ENCODE measurements around the gene SHISA6.
"Not testable (repeated sequence)": the region's sequence is repeated elsewhere in the genome, so short reads cannot be mapped to it uniquely, and the experiment has no call there.

SHISA6 gene

DNA sequence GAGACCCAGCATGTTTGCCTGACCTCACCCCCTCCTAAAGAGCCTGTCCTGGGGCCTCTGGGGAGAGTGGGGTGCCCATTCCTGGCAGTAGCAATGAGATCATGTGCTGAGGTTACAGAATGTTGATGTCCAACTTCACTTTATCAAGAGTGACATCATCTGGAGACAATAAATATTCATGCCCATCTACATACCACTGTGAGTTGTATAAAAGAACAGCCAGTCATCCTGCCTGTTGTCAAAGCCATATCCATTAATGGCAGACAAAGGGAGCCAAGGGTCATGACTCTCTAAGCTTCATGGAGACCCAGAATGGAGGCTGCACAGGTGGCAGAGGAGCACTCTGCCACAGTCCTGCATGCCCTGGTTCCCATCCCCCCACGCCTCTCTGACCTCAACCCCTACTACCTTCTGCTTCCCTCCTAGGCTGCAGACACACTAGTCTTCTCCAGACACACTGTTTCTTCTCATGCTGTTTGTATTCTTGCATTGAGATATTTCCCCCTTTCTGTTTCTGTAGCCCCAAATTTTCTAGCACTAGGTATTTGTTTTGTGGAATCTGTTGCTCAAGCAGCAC, 27.1 kb downstream of the SHISA6 start:
- DNase-seq = no peak

DNA sequence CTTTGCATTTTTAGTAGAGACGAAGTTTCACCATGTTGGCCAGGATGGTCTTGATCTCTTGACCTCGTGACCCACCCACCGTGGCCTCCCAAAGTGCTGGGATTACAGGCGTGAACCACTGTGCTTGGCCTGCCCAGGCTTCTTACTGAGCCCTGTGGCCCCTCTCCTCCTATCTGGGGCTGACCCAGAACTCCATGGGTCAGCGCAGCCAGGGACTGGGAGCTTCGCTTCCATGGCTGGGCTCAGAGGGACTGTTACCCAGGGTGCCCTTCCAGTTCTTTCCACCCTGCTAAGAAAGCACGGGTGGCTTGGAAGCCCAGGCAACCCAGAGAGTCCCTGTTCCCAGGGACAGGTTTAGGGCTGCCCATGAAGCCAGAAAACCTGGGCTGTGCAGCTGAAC, 28.2 kb downstream of the SHISA6 start:
- no peak for DNase-seq

DNA sequence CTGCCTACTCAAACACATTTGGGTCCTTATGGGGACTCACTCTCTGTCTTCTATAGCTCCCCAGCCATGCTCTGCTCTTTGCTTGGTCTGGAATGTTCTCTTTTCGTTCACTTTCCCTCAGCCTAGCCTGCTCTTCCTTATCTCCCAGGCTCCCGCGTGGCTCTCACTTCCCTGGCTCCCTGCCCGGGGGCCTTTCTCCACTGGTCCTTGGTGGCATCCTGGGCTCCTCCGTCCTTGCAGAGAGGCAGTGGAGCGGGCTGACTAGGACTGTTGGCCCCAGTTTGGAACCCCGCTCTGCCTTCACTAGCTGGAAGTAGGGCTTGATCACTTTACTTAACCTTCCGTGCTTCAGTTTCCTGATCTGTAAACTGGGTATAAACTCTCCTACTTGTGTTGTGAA, 31.2 kb downstream of the SHISA6 start:
- no peak for DNase-seq

DNA sequence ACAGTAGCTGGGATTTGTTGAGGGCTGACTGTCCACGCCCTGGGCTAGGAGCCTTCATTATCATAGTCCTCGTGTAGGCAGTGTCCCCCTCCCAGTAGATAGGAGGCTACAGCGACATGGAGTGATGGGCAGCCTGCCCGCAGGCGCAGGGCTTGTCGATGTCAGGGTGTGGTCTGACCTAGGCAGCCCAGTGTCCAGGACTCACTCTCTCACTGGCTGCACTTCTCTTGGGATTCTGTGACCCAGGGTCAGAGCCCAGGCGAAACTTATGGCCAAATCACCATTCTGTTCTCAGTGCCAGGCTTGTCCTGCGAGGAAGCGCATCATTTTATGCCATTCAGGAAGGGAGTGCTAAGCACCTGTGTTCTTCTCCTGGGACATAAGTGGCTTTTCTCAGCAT, 32.6 kb downstream of the SHISA6 start:
- no peak for DNase-seq

DNA sequence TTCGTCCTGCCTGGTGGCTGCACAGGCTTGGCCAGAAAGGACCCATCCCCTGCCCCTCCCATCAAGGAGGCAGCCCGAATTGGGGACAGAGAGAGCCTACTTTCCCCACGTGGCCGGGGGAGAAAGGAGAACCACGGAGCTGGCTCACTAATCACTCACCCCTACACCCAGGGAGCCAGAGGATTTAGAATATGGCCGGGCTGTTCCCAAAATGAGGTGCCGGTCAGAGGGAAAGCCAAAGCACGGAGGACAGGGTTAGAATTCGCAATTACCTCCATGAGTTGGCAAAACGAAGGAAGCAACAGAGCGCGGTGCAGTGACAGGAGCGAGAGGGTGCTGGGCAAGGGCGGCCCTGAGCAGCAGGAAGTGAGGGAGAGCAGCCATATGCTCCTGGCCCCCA, 33.1 kb downstream of the SHISA6 start:
- no peak for DNase-seq

DNA sequence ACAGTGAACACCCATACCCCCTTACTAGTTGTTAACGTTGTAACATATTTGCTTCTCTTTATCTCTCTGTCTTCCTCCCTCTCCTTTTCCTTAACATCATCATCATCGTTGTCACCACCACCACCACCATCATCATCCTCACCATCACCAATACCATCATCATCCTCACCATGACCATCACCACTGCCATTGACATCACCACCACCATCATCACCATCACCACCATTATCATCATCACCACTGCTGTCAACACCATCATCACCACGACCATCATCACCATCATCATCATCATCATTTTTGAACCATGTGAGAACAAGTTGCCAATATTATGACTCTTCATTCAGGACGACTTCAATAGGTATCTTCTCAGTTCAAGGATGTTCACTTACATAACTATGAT, 35.5 kb downstream of the SHISA6 start:
- DNase-seq = no peak

DNA sequence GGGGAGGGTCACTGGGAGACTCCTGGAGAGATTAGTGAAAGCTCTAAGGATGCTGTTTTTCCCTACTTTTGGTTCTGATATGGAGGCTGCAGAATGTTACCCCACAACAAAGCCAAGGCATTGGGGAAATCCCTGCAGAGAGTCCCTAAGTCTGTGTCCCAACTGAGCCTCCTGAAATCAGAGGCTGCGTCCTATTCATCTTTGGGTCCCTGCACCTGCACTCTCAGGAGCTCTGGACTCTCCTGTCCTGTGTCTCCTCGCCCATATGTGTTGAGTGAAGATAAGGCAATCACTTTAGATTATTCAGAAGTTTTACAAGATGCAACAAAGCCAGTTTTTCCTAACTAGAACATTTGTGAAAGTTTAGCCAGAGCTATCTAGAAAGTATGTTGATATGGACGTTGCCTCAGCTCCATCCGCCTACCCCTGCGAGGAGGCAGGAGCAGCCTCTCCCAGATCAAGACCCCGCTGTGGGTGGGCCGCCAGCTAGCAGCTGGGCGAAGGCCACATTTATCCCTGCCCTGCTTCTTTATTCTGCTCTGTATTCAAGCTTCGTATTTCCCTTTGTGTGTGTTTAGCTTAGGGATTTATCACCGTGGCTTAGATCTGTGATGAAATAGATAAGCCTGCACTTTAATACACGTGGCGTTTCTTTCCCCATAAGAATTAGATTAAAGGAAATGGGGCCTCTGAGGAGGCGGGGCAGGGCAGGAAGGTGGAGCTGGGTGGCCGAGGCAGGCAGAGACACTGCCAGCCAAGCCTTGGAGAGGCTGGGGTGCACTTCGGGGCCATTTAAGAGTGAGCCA, 37.4 kb downstream of the SHISA6 start:
- no peak for DNase-seq

DNA sequence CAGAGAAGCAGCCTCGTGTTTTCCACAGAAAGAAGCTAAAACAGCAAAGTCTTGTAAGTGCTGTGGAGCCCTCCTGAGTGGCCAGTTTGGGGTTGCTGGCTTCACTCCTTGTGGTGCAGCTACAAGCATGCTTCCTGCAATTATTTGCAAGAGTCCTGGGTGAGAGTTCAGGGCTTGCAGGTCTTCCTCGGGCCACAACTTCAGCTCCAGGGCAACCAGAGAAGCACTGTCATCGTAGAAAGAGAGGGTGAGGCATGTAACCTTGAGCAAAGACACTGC, 37.9 kb downstream of the SHISA6 start:
- DNase-seq = no peak

DNA sequence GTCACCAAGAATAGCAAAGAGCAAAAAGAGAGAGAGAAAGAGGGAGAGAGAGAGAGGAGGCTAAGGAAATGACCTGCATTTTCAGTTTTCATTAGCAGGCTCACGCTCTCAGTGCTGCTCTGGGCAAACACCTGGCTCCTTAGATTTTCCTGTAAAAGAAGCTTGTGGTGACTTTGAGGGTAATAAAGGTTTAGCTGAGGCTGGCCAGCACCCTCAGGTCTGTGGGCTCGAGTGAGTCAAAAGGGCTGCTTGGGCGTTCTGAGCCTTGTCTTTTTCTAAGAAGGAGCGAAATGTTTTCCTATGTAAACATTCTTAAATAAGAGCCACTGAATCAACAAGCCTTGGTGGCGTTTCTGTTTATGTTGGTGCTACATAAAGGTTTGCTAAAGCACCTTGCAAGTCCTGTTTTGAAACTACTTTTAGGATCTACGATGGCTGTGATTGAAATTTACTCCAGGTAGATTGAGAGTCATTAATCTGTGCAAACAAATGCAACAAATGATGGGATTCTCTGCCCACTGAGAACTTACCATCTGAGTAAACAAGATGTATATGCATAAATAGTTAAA, 38.8 kb downstream of the SHISA6 start:
- no peak for DNase-seq

DNA sequence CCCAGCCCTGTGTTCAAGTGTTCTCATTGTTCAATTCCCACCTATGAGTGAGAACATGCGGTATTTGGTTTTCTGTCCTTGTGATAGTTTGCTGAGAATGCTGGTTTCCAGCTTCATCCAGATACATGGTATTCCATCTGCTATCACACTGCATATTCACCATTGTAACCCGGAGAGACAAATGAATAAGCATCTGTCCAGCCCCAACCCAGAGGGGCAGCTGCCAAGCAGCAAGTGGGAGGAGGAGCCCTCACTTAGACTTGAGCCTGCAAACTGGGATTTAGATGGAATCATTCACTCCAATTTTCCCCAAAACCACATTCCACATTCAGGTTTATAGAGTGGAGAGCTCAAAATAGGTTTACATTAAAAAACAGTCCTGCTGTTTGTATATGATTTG, 41.6 kb downstream of the SHISA6 start:
- DNase-seq = no peak

DNA sequence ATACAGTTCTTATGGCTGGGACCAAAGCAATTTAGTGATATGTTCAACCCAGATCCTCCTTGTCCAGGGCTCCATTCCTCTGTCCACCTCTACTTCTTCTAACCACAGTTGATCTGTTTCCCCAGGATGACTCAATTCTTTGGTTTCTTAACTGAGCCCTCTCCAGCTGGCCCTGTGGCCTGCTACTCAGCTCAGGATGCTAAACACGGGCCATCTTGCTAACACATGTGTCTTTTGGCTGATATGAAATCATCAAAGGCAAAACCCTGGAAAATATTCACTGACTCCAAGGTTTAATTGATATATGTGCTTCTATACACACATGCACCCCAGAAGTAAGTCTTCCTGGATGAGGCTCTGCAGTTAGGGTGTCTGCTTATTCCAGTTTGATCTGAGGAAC, 43.8 kb downstream of the SHISA6 start:
- DNase-seq = no peak

DNA sequence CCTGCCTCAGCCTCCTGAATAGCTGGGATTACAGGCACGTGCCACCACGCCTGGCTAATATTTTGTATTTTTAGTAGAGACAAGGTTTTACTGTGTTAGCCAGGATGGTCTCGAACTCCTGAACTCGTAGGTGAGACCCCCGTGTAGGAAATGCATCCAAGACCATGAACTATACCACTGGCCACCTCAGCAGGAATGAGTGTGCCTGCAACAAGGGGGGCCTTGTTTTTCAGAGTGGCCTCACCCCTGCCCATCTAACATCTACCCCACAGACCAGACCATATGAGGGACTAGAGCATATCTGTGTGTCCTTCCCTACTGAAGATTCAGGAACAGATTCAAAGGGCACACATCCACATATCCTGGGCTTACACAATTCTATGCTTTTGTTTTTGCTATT, 44.9 kb downstream of the SHISA6 start:
- no peak for DNase-seq

DNA sequence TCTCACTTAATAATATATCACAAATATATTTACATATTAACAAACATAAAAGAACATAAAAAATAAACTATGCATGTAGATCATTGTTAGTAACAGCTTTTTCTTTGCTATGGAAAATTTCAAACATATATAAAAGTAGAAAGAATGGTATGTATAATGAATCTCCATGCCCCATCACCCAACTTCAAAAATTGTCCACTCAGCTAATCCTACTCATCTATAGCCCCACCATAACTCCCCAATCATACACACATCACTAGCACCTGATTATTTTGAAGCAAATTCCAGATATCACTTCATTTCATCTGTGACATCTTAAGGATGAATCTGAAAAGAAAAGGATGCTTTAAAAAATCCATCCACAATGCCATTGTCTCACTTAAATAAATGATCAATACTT, 46.8 kb downstream of the SHISA6 start:
- no peak for DNase-seq

DNA sequence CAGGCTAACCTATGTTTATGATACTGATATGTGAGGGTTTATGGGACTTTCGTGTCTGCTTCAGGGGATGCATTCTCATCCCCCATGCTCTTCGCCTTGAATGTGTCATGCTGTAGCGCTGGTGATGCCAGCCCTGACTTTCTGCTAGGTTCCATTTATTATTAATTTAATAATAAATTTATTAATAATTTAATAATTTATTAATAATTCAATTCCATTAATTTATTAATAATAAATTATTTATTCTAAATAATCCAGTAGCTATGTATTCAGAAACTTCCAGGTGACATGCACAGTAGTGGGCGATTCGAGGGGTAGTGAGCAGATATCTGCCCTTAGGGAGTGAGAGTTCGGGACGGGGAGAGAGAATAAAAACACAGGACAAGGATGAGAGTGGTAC, 49.8 kb downstream of the SHISA6 start:
- DNase-seq = no peak

DNA sequence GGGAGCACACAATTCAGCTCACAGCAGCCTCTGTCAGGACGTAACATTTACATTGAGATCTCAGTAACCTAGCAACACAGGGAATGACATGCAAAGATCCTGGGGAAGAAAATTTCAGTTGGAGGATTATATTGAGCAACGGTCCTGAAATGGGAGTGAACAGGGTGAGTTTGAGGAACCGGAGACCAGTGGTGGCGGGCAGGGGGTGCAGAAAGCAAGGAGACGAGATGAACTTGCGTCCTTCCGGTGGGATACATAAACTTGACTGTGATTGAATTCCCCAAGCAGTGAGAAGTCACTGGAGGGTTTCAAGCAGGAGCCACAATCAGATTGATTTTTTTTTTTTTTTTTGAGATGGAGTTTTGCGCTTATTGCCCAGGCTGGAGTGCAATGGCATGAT, 51.5 kb downstream of the SHISA6 start:
- no peak for DNase-seq

DNA sequence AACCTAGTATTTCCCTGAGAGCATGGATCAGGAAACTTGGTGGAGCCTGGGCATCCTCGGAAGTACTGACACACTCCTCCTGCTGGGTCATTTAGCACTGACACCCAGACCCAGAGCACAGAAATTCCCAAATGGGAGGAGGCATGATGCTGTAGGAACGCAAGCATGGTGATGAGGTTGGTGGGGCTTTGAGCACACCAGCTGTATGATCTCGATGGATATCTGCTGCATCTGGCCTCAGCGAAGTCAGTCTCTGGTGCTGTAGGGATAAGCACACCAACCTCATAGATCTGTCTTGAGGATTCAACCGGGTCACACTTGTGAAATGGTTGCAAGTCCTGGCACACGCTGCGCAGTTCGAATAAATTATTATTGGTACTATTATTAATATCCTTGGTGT, 52.5 kb downstream of the SHISA6 start:
- no peak for DNase-seq

DNA sequence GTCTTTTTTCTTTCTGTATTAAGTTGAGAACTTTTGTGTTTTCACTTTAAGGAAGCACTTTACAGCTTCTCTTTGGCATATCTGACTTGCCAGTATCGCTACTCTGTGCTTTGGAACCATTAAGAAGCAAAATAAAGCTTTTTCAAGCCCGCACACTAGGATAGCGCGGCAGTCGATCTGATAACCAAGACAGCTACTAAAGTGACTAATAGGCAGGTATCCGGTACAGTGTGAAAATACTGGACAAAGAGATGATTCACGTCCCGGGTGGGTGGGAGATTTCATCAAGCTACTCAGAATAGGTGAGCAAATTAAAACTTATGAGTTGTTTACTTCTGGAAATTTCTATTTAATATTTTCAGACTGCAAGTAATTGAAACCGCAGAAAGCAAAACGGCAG, 53.8 kb downstream of the SHISA6 start:
- no peak for DNase-seq

DNA sequence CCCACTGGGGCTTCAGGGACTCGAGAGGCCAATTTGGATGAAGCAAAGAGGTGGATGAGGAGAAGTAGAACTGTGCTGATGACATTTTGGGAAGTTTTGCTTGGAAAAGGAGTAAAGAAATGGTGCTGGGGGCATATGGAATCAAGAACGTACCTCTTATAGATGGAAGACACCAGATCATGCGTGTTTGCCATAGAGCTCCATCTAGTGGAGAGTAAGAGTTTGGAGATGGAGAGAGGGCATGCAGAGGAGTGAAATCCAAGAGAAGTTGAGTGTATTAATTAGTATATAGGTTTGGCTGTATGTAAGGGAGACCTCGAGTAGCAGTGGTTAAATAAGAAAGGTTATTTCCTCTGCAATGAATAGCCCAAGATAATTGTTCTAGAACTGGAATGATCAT, 56.0 kb downstream of the SHISA6 start:
- no peak for DNase-seq

DNA sequence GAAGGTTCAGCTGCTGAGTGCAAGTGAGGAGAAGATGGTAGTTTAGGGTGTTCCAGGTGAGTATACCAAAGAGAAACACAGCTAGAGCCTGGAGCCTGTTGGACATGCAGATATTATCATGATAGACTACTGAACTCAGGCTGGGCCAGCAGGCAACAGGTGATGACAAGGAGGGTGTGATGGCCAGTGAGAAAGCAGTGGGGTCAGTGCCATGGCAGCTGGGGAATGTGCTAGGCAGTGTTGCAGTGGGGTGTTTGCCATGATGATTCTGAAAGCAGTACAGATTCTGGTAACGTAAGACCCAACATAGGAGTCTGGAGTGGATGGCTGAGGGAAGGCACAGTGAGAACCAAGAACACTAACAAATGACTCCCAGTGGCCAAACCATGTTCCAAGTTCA, 57.4 kb downstream of the SHISA6 start:
- no peak for DNase-seq

DNA sequence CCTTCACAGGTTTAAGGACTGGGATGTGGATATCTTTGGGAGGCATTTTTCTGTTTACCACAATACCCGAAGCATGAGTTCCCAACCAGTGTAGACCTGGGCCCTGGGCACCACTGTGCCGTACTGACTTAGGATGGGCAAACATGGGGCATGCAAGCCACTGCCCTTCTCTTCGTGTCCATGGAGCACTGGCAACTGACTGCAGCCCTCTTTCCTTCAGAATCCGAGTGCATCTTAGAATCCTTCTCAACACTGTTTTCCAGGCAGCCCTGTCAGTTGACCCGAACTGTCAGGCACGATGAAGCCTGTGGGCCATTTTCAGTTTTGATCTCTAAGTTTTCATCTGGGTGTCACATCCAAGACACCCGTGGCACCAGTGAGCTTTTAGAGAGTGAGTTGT, 59.2 kb downstream of the SHISA6 start:
- DNase-seq = no peak

DNA sequence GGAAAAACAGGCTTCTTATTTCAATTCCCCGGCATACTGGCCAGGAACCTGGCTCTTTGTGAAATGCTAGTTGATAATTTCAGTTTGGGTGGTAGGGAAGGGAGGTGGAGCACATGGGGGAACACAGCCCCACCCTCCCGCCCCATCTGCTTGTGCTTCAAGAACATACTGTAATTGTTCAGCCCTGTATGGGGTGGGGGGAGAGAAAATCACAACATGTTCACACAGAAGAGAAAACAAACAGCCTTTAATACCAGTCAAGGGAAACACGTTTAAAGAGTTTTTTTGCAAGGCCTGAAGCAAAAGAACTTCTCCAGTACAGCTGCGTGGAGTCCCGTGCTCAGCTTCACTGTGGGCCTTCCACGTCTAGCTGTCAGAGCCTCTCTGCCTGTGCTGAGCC, 59.7 kb downstream of the SHISA6 start:
- no peak for DNase-seq

DNA sequence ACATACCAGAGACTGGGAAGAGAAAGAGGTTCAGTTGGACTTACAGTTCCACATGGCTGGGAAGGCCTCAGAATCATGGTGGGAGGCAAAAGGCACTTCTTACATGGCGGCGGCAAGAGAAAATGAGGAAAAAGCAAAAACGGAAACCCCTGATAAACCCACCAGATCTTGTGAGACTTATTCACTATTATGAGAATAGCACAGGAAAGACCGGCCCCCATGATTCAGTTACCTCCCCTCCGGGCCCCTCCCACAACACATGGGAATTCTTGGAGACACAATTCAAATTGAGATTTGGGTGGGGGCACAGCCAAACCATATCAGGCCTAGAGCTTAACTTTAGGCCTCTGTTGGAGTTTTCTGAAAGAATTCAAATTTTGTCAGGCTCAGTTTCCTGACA, 60.9 kb downstream of the SHISA6 start:
- not testable (repeated sequence) for DNase-seq

DNA sequence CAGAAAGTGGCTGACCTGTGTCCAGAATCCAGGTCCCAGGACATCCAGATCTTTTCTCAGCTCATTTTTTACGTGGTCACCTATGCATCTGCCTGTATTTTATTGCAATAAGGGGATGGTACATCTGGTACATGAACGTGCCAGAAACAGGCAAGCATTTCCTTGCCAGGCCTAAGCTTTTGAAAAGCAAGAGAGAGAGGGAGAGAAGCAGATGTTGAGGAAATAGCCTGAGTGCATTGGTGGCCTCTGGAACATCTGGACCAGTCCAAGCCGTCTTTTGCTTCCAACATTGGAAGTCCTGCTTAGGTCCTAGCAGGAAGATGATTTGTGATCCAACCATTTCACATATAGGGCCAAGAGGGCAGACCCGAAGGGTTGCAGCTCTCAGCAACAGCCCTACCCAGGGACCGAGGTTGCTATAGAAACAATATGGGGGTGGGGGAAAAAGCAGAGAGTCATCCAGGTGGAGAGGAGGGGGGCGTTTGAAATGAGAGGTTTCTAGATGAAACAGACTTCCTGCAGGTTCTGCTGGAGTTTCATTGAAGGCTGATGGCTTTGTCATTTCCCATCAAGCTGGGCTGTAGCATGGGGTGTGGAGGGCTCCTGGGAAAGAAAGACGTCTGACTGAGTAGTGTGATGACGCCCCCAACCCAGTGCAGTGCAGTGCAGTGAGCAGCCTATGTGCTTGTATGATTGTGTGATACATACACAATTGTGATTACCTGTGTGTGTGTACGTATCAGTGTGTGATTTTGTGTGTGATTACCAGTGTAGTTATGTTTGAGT, 61.6 kb downstream of the SHISA6 start:
- DNase-seq = no peak

DNA sequence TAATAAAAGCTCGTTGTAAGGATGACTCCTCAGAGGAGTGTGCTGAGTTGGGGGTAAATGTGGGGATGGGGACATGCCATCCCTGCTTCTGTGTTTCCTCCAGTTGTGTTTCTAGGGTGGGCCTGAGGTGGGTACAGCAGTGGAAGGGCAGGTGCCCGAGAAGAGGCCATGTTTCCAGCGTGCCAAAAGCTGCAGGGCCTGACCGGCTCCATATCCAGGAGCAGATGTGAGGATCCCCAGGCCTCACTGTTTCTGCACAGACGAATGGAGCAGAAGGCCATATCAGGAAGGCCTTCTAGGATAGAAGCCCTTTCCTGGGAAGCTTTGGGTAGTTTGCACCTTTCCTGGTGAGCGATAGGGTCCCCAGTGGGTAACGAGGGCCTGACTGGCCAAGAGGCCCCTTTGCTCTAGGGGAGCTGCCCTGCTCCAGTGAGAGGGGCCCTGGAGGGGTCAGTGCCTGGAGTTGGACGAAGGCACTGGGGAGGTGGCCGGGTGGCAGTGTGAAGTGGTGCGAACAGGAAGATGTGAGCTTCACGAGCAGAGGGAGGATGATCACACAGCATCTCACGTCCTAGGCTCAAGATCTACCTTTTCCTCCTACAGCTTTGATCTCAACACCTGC, 62.9 kb downstream of the SHISA6 start:
- DNase-seq = no peak
